GM10847 (cell line): Measurements from ENCODE around the gene TRIM32.

Experiments used
- POLR2A ChIP-seq: IDR thresholded peaks from 2 replicates; pipeline ENCODE4 v1.6.1; 2011; ENCODE audit not compliant: insufficient read length; ENCODE audit errors: extremely low read depth

Gene TRIM32

GRCh38 chr9:116693233-116693731 is 6.2 kb downstream of the TRIM32 start:
- TF ChIP-seq POLR2A: no peak

DNA sequence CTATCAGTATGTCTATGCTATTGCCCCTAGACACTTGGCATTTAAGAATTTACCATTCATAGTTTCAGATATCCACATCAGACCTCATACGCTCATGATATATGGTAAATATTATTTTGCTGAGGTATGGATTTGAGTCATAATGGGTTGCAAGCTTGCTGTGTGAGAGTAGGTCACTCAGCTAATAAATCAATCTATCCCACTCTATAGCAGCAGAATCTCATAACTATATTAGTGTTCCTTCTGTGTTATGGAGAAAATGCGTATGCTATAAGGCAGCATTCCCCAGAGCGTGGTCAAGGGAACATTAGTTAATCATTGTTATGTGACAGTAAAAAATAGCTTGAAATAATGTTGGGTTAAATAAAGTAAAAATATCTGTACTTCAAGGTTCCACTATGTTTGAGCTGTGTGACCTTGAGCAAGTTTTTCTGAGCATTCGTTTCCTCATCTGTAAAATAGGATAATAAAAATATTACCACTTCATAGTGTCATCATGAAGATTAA is 7.7 kb downstream of the TRIM32 start:
- no peak for TF ChIP-seq POLR2A

DNA sequence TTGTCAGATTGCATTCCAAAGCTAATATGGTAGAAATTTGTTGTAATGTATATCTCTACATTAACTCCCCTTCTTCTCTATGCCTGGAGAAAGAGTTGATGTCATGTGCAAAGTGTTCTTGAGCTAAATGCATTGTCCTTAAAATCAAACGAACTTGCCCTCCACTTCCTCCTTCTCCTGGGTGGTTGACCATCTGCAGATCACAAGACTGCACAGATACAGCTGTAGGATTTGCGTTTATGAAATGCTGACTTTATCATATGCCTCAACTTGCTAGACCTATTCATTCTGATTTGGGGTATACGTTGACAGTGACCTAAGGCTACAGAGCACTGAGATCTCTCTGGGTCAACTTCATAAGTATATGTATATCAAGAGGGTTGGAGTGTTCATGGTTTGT is 8.3 kb downstream of the TRIM32 start:
- TF ChIP-seq POLR2A: no peak

GRCh38 chr9:116697362-116697761 is 10.3 kb downstream of the TRIM32 start:
- TF ChIP-seq POLR2A: no peak

DNA sequence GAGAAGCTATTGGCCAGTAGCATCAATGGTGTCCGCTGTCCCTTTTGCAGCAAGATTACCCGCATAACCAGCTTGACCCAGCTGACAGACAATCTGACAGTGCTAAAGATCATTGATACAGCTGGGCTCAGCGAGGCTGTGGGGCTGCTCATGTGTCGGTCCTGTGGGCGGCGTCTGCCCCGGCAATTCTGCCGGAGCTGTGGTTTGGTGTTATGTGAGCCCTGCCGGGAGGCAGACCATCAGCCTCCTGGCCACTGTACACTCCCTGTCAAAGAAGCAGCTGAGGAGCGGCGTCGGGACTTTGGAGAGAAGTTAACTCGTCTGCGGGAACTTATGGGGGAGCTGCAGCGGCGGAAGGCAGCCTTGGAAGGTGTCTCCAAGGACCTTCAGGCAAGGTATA is 10.8 kb downstream of the TRIM32 start:
- TF ChIP-seq POLR2A: no peak

DNA sequence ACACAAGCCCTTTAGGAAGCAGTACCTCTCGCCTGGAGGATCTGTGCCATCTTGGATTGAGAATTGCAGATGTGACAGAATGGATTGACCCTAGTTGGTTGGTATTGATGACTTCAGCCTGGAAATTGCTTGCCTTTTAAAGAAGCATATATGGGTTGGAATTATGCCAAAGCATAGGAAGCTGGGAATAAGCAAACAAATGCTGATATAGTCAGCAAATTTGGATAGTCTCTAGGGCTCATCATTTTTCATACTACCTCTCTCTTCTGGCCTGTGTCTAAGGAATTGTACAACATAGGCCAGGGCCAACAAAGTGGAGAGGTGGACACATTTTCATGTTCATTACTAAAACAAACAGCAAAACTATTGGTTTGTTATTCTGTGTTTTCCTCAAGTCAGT is 13.2 kb downstream of the TRIM32 start:
- no peak for TF ChIP-seq POLR2A

GRCh38 chr9:116700882-116701865 is 14.1 kb downstream of the TRIM32 start:
- no peak for TF ChIP-seq POLR2A

DNA sequence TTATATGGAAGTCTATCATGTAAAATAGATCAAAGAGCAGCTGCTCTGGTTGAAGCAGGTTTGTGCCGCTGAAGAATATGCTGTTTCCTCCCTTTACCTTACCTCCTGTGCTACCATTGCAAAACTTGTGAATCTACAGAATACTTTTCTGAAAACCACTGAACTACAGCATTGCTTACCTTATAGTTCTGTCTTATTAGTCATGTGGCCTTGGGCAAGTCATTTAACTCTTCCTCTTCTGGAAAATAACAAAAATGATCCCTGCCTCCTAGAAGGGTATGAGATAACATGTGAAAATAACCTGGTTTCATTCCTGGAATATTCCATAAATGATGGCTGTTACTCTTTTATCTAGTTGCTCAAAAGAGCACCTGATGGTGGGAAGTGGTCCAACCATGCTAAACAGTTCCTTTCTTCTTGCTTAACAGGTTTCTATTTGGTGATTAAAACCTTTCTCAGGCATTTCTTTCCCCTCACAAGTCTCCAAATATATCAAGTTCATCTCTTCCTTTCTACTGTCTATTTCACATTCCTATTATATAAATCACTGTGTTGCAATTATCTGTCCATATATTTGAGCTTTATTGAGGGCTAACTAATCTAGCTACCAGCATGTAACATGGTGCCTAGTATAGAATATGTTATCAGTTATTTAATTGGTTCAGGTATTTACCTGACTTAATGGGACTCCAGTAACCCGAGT is 15.0 kb downstream of the TRIM32 start:
- TF ChIP-seq POLR2A: no peak

- no peak for TF ChIP-seq POLR2A
Measured at GRCh38 chr9:116703634-116704033, 16.5 kb downstream of the TRIM32 start.

- TF ChIP-seq POLR2A: no peak
Measured at GRCh38 chr9:116704470-116704869, 17.4 kb downstream of the TRIM32 start.

GRCh38 chr9:116705531-116705930 is 18.4 kb downstream of the TRIM32 start:
- no peak for TF ChIP-seq POLR2A

DNA sequence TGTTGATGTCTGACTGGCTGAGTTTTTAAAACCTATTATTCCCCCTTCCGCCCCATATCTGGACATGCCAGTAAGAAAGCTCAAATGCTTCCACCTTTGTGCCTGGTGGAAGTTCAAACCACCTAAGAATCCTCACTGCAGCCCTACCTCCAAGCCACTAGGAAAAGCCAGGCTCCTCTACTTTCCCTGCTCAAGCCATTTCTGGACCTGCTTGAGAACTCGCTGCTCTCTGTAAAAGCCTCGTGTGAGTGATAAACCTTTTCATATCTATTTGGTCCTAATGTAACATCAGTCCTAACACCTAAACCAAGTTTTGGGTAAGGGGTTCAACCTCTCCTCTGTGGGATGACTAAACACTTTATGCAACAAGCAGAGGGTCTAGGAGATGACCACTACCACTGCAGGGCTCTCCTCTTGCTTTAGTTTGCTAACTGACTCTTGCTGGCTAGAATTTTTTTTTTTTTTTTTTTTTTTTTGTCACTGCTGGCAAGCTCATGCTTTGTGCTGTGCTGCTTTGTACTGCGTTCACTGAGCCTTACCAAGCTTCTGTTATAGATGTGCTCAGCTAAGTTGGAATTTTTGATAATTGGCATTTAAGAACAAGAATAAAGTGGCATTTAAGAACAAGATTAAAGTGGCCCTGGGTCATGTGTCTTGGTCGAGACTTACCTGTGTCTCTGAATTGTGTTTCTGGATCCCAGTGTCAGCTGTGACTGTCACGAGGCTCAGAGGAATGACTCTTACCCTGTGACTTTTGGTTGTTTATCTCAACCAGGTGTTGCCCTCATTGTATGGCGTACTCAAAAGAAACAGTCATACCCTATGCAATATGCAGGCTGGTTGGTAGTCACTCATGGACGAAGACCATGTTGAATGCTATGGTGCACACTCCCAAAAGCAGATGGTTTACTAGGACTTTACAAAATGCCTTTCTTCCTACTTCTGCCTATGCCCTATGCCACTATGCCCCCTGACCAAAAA is 19.5 kb downstream of the TRIM32 start:
- no peak for TF ChIP-seq POLR2A

DNA sequence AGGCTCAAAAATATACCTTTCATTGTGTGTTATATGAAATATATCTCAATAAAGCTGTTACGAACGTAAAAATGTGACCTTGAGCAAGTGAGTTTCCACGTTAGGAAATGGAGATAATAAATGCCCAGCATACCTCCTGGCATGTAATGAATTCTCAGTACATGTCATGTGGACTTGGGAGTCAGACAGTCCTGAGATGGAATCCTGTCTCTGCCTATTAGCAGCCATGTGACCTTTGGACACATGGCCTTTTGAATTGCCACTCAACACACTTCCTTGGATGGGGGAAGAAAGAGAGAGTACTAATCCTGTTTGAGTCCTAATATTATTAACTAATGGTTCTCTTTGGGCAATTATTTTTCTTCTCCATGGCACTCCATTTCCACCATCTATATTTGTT is 25.7 kb downstream of the TRIM32 start:
- no peak for TF ChIP-seq POLR2A

- TF ChIP-seq POLR2A: no peak
Measured at GRCh38 chr9:116713271-116713670, 26.2 kb downstream of the TRIM32 start.

DNA sequence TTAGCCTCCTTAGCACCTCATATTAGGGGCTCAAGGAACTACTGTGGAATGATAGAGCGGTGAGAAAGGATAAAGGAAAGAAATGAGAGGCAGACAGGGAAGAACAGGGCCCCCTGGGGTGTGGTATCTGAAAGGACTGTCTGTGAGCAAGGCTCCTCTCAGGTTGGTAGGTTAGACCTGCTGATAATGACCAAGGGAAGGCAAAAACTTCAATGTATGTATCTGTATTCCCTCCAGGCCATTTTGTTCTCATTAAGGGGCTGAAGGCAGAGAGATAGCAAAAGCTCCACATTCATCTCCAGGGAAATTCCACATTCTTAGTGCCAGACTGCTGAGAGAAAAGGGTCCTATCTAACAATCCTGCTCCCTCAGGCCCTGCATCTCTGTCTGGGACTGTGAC is 28.6 kb downstream of the TRIM32 start:
- no peak for TF ChIP-seq POLR2A
